Hippocampal formation (tissue), 2 donors: Measurements from ENCODE around the gene MEIOSIN.

Experiments
- DNase-seq, 2 donors: peaks; one replicate each; lab custom pipeline; 2025; lab: John Stamatoyannopoulos, UW

MEIOSIN gene

GRCh38 chr19:45764945-45765701 is 31.9 kb downstream of the MEIOSIN start:
- DNase-seq, result no peak

- DNase-seq, result no peak
Observed at GRCh38 chr19:45765702-45766295, 32.6 kb downstream of the MEIOSIN start.

GRCh38 chr19:45766296-45766868 is 33.1 kb downstream of the MEIOSIN start:
- no peak for DNase-seq

GRCh38 chr19:45766869-45767346 is 33.7 kb downstream of the MEIOSIN start:
- no peak for DNase-seq

- no peak for DNase-seq
Observed at GRCh38 chr19:45767410-45767880, 34.2 kb downstream of the MEIOSIN start.

GRCh38 chr19:45767881-45768654 is 34.8 kb downstream of the MEIOSIN start:
- peak in 1 of 2 donors; percentile 5 for DNase-seq

- DNase-seq, result no peak
Observed at GRCh38 chr19:45768655-45768983, 35.4 kb downstream of the MEIOSIN start.

GRCh38 chr19:45768984-45769782 is 35.9 kb downstream of the MEIOSIN start, which contains the start of gene SIX5:
Gene SIX5 (minus strand): TSS chr19:45769252. CDS start chr19:45768844, 408 bp downstream.
- peak; percentile 93 for DNase-seq

GRCh38 chr19:45769821-45770191 is 36.6 kb downstream of the MEIOSIN start:
- peak in 1 of 2 donors; percentile 51 for DNase-seq

- peak; percentile 83 to 91 for DNase-seq
Observed at GRCh38 chr19:45770192-45771101, 37.2 kb downstream of the MEIOSIN start.

GRCh38 chr19:45771311-45771933 is 38.2 kb downstream of the MEIOSIN start:
- DNase-seq, result no peak

GRCh38 chr19:45772130-45772840 is 39.0 kb downstream of the MEIOSIN start:
- DNase-seq, result no peak

GRCh38 chr19:45772912-45773311 is 39.7 kb downstream of the MEIOSIN start:
- no peak for DNase-seq

- DNase-seq, result no peak
Observed at GRCh38 chr19:45773384-45773783, 40.1 kb downstream of the MEIOSIN start.

- DNase-seq, result no peak
Observed at GRCh38 chr19:45774765-45775164, 41.5 kb downstream of the MEIOSIN start.

GRCh38 chr19:45777395-45777961 is 44.2 kb downstream of the MEIOSIN start:
- DNase-seq, result no peak

GRCh38 chr19:45778010-45778661 is 44.9 kb downstream of the MEIOSIN start:
- no peak for DNase-seq
